Body of pancreas (tissue), 4 donors: Measurements from ENCODE around the gene ST8SIA4. TPM values are rescaled to one million over a fixed set of nuclear protein-coding genes. Genes with fewer than 3 reads are reported as not detected.

Source experiments
- ATAC-seq: fragments of 150-250 bp; one replicate; pipeline ENCODE4 v1.9.1; 2016
- DNase-seq, 4 donors: peaks; one replicate each; pipeline ENCODE4 v3.0.0-alpha.2; 2019
- H3K27ac ChIP-seq, 4 donors: fragments of 200-600 bp; sonication (generic); 1 replicate in 3 of 4; 2 replicates in 1 of 4; pipeline versions ENCODE4 v1.5.1 to v1.6.1; 2016 to 2019; ENCODE audit warnings: mild to moderate bottlenecking in 1 of 4, mixed read lengths in 1 of 4, moderate library complexity in 1 of 4
- H3K27me3 ChIP-seq, 2 donors: fragments of 200-600 bp; sonication (generic); one replicate each; pipeline ENCODE4 v1.6.0; 2016; ENCODE audit warnings: mild to moderate bottlenecking in 1 of 2
- H3K36me3 ChIP-seq, 2 donors: fragments of 200-600 bp; sonication (generic); replicated peaks in 1 of 2; 2 replicates each; pipeline ENCODE4 v1.5.1; 2016; ENCODE audit warnings: low read depth in 2 of 2; ENCODE audit not compliant: insufficient read depth in 1 of 2
- H3K4me1 ChIP-seq: fragments of 200-600 bp; sonication (generic); one replicate; pipeline ENCODE4 v1.6.0; 2016
- H3K4me3 ChIP-seq, 2 donors: fragments of 200-600 bp; sonication (generic); 1 replicate in 1 of 2; 2 replicates in 1 of 2; pipeline ENCODE4 v1.5.1; 2016 to 2019
- H3K9me3 ChIP-seq, 3 donors: fragments of 200-600 bp; sonication (generic); 1 replicate in 2 of 3; 2 replicates in 1 of 3; pipeline ENCODE4 v1.5.1; 2016
- POLR2A ChIP-seq, 3 donors: fragments of 450-650 bp; IDR thresholded peaks; one replicate each; pipeline ENCODE4 v1.6.1; 2016; ENCODE audit warnings: antibody characterized with exemption in 3 of 3, mild to moderate bottlenecking in 2 of 3
- WGBS, 2 donors: methylation state at CpG; one replicate each; pipeline ENCODE4 v1.1.5; 2017; 5-methylcytosine and 5-hydroxymethylcytosine counted together
- intact Hi-C: fragments of 100-400 bp; cut with DNase I; formaldehyde crosslinking; loops from one replicate; pipeline ENCODE4 v1.15.1; 2023
- total RNA-seq, 2 donors: library from RNA; depleted of rRNA; stranded (reverse); fragments of >200 nt; gene quantifications; one replicate each; pipeline ENCODE4 v1.1.0, GENCODE V29; 2016
- TF ChIP-seq, protein P1 (sequence below), 7 experiments: fragments of 450-650 bp in 4 of 7; fragments of 200-600 bp in 3 of 7; sonication (generic) in 3 of 7; IDR thresholded peaks; one replicate each; pipeline ENCODE4 v1.5.1; 2016 to 2019; ENCODE audit warnings: antibody characterized with exemption in 7 of 7

The ST8SIA4 gene
- total RNA-seq, 2 donors from 2014 or later, result 0.66 to 2.1 TPM

DNA sequence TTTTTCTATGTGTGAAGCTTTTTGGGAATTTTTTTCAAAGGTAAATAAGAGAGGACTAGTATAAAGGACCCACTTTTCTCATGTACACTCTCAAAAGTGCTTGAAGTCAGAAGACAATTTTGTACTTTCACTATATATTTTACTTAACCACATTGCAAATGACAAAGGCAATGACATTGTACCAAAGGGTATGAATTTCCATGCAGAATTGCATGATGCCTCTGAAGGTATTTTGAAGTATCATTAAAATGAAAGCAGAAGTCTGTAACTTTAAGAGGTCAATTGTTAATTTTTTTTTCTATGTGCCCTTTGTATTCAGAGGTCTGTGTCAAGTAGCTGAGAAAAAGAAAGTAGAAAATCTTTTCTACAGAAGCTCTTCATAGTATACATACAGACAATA, 84.7 kb downstream of the ST8SIA4 start:
- intact Hi-C loops, result no loop called here
- no peak for TF ChIP-seq POLR2A (IDR thresholded peaks at IDR 0.05)
- TF ChIP-seq, protein P1, sequence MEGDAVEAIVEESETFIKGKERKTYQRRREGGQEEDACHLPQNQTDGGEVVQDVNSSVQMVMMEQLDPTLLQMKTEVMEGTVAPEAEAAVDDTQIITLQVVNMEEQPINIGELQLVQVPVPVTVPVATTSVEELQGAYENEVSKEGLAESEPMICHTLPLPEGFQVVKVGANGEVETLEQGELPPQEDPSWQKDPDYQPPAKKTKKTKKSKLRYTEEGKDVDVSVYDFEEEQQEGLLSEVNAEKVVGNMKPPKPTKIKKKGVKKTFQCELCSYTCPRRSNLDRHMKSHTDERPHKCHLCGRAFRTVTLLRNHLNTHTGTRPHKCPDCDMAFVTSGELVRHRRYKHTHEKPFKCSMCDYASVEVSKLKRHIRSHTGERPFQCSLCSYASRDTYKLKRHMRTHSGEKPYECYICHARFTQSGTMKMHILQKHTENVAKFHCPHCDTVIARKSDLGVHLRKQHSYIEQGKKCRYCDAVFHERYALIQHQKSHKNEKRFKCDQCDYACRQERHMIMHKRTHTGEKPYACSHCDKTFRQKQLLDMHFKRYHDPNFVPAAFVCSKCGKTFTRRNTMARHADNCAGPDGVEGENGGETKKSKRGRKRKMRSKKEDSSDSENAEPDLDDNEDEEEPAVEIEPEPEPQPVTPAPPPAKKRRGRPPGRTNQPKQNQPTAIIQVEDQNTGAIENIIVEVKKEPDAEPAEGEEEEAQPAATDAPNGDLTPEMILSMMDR (IDR thresholded peaks at IDR 0.05), result no peak
- Histone ChIP-seq H3K27ac (no peak overlapping the region), H3K36me3 (no peaks in the 10 kb centered on the region), H3K27me3 (no peaks in the 10 kb centered on the region), H3K4me1 (no peaks in the 10 kb centered on the region), H3K4me3 (no peak overlapping the region), H3K9me3 (no peaks in the 10 kb centered on the region)
- no peak for ATAC-seq
- DNase-seq, result no peak

DNA sequence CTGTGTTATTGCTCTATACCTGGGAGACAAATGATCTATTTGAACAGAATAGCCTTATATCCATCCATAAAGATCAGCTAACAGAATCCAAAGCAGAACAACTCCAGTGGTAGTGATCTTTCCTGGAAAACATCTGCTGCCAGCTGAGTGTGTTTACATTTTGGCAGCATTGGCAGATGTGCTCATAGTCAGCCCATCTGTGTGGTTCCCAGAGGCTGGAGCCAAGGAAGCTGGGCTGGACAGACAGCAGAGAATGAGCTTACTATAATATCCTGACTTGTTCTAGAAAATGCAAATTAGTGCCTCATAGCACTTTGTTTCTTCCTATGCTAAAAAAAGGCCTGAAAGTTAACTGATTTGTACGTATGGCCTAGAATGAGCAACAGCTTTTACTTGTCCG, 99.7 kb downstream of the ST8SIA4 start:
- TF ChIP-seq, protein P1 (IDR thresholded peaks at IDR 0.05), result no peak
- no peak for TF ChIP-seq POLR2A (IDR thresholded peaks at IDR 0.05)
- H3K27me3 ChIP-seq, result no peaks in the 10 kb centered on the region
- H3K4me1 ChIP-seq, result peaks cover 3% of the 10 kb centered on the region
- H3K27ac ChIP-seq, result no peak overlapping the region
- no peaks in the 10 kb centered on the region for H3K9me3 ChIP-seq
- H3K4me3 ChIP-seq, result no peak overlapping the region
- intact Hi-C loops, result no loop called here
- peak; percentile 66 for ATAC-seq
- peak; percentile 38 to 74 (median 56) for DNase-seq
- H3K36me3 ChIP-seq, result no peaks in the 10 kb centered on the region
- WGBS, 2 donors, result 59 to 67% methylated on average over 2 of the region's 2 CpGs

- TF ChIP-seq POLR2A (IDR thresholded peaks at IDR 0.05), result no peak
- TF ChIP-seq, protein P1 (IDR thresholded peaks at IDR 0.05), result no peak
- DNase-seq (no peak), ATAC-seq (no peak)
- WGBS, 2 donors, result 76 to 92% methylated on average over 2 of the region's 2 CpGs
- Histone ChIP-seq H3K27ac (no peak overlapping the region), H3K4me1 (peaks cover 3% of the 10 kb centered on the region), H3K9me3 (no peaks in the 10 kb centered on the region), H3K36me3 (no peaks in the 10 kb centered on the region), H3K4me3 (no peak overlapping the region), H3K27me3 (no peaks in the 10 kb centered on the region)
- intact Hi-C loops, result no loop called here
Measured at GRCh38 chr5:100802208-100802607, 100.9 kb downstream of the ST8SIA4 start.

DNA sequence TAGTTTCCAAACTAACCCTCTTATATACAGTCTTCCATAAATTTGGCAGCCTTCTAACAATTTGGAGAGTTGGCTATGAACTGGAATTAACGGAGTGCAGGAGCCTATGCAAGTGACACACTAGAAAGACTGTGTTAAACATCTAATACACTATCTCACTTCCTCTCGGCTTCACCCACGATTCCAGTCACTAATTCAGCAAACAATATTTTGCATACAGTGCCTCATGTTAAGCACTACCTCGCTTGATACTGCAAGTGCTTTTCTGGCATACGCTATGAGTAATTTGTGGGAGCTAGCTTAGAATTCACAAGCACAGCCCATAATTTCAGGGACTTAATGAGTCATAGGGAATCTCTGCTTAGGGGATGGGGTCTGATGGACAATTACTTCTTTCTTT, 102.5 kb downstream of the ST8SIA4 start:
- H3K9me3 ChIP-seq, result no peaks in the 10 kb centered on the region
- TF ChIP-seq, protein P1 (IDR thresholded peaks at IDR 0.05), result no peak
- TF ChIP-seq POLR2A (IDR thresholded peaks at IDR 0.05), result no peak
- 72 to 77% methylated on average over 5 of the region's 5 CpGs for WGBS, 2 donors
- H3K27me3 ChIP-seq, result no peaks in the 10 kb centered on the region
- DNase-seq, result no peak
- intact Hi-C loops, result no loop called here
- no peak overlapping the region for H3K4me3 ChIP-seq
- no peak overlapping the region for H3K27ac ChIP-seq
- ATAC-seq, result no peak
- no peaks in the 10 kb centered on the region for H3K36me3 ChIP-seq
- H3K4me1 ChIP-seq, result peaks cover 3% of the 10 kb centered on the region

DNA sequence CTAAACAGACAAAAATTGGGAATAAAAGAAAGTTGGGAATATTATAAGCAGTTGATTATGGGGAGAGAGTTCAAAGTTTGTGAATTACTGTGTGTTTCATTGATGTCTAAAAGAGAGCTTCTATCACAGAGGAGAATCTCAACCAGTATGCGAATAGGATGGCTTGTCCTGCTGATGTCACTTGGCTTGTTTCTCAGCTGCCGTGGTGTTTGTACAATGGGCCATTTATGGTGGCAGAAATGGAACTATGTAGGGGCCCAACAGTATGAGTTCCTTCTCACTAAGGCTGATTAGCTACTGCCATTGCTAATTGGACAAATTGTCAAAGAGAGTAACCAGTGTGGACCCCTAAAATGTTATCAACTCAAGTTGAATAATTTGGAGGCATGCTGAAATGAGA, 103.9 kb downstream of the ST8SIA4 start:
- DNase-seq (no peak), ATAC-seq (no peak)
- Histone ChIP-seq H3K4me1 (peaks cover 3% of the 10 kb centered on the region), H3K9me3 (no peaks in the 10 kb centered on the region), H3K4me3 (no peak overlapping the region), H3K36me3 (no peaks in the 10 kb centered on the region), H3K27me3 (no peaks in the 10 kb centered on the region), H3K27ac (no peak overlapping the region)
- intact Hi-C loops, result no loop called here
- TF ChIP-seq POLR2A (IDR thresholded peaks at IDR 0.05), result no peak
- TF ChIP-seq, protein P1 (IDR thresholded peaks at IDR 0.05), result no peak
- 77 to 90% methylated on average over 2 of the region's 2 CpGs for WGBS, 2 donors
